ENCODE measurements around the gene PRDM2. TPM values are rescaled to one million over a fixed set of nuclear protein-coding genes. Genes with fewer than 3 reads are reported as not detected.

The PRDM2 gene
- total RNA-seq, 3 donors from 2014 or later (not counting 1 experiment from before 2014, with no cell fraction given): 168 to 193 (median 184) TPM

DNA sequence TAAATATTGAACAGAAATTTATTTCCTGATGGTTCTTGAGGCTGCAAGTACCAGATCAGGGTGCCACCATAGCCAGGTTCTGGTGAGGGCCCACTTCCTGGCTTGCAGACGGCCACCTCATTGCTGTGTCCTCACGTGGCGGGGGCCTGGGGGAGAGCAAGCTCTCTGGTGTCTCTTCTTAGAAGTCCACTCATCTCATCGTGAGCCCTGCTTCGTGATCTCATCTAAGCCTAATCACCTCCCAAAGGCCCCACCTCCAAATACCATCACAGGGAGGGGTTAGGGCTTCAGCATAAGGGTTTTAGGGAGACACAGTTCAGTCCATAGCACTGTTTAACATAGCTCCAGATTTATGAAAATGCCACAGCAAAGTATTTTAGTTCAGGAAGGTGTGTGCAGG lies 119.7 kb downstream of the PRDM2 start:
- Histone ChIP-seq H3K27ac (ENCODE audit: low read length) (no peak overlapping the region), H3K9me3 (ENCODE audit: control insufficient read depth, insufficient read depth, low read length) (no peaks in the 10 kb centered on the region), H3K4me1 (ENCODE audit: control insufficient read depth, insufficient read depth, low read length) (no peaks in the 10 kb centered on the region), H3K27me3 (ENCODE audit: control insufficient read depth, insufficient read depth, low read length) (no peaks in the 10 kb centered on the region), H3K36me3 (ENCODE audit: control insufficient read depth, insufficient read depth, low read length) (peaks cover 12% of the 10 kb centered on the region), H3K4me3 (ENCODE audit: low read length) (no peak overlapping the region)
- H3K9me3 Mint-ChIP-seq: no peaks in the 10 kb centered on the region
- no peak for ATAC-seq
- DNase-seq: no peak
- intact Hi-C loops (cut with micrococcal nuclease): loop anchor here (10.0 kb wide), 1 partner anchor 145 kb away; no protein-coding TSS in a partner anchor
- peaks cover 0 to 3% of the 10 kb centered on the region in 2 donors for H3K4me1 Mint-ChIP-seq
- no peak overlapping the region for H3K4me3 Mint-ChIP-seq
- TF ChIP-seq, protein P1, sequence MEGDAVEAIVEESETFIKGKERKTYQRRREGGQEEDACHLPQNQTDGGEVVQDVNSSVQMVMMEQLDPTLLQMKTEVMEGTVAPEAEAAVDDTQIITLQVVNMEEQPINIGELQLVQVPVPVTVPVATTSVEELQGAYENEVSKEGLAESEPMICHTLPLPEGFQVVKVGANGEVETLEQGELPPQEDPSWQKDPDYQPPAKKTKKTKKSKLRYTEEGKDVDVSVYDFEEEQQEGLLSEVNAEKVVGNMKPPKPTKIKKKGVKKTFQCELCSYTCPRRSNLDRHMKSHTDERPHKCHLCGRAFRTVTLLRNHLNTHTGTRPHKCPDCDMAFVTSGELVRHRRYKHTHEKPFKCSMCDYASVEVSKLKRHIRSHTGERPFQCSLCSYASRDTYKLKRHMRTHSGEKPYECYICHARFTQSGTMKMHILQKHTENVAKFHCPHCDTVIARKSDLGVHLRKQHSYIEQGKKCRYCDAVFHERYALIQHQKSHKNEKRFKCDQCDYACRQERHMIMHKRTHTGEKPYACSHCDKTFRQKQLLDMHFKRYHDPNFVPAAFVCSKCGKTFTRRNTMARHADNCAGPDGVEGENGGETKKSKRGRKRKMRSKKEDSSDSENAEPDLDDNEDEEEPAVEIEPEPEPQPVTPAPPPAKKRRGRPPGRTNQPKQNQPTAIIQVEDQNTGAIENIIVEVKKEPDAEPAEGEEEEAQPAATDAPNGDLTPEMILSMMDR (IDR thresholded peaks at IDR 0.05): no peak
- peaks cover 7% of the 10 kb centered on the region for H3K36me3 Mint-ChIP-seq
- H3K27me3 Mint-ChIP-seq (ENCODE audit: low read depth in 2 of 2): no peaks in the 10 kb centered on the region
- 70% methylated on average over 3 of the region's 5 CpGs for WGBS (ENCODE audit: insufficient coverage)
- peak overlapping the region in 1 of 2 donors; percentile 38 for H3K27ac Mint-ChIP-seq

DNA sequence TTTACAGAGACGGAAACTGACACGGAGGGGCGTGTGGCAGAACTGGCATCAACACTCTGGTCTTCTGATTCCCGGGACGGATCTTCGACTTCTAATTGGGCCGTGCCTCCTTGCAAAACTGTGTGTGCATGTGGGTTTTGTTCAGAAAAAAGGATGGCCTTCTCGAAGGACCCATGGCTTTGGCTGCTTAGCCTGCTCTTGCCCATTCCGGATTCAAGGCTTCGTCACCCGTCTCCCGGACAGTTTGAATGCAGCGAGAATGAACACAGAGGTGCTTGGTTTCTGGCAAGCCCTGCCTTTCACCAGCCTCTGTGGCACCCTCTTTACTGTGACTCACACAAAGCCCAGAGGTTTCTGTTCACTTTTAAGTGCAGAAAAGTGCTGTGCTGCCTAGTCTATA lies 120.1 kb downstream of the PRDM2 start:
- TF ChIP-seq, protein P1 (IDR thresholded peaks at IDR 0.05): no peak
- no peak overlapping the region for H3K4me3 ChIP-seq (ENCODE audit: low read length)
- H3K4me1 ChIP-seq (ENCODE audit: control insufficient read depth, insufficient read depth, low read length): no peaks in the 10 kb centered on the region
- Mint-ChIP-seq H3K9me3 (no peaks in the 10 kb centered on the region), H3K27me3 (ENCODE audit: low read depth in 2 of 2) (no peaks in the 10 kb centered on the region), H3K36me3 (peaks cover 7% of the 10 kb centered on the region), H3K4me3 (no peak overlapping the region), H3K4me1 (no peaks in the 10 kb centered on the region), H3K27ac (peak overlapping the region in 1 of 2 donors; percentile 38)
- DNase-seq: no peak
- WGBS (ENCODE audit: insufficient coverage): 95% methylated on average over 13 of the region's 13 CpGs
- peaks cover 12% of the 10 kb centered on the region for H3K36me3 ChIP-seq (ENCODE audit: control insufficient read depth, insufficient read depth, low read length)
- no peak overlapping the region for H3K27ac ChIP-seq (ENCODE audit: low read length)
- no peaks in the 10 kb centered on the region for H3K27me3 ChIP-seq (ENCODE audit: control insufficient read depth, insufficient read depth, low read length)
- intact Hi-C loops (cut with micrococcal nuclease): loop anchor here (10.0 kb wide), 1 partner anchor 145 kb away; no protein-coding TSS in a partner anchor
- H3K9me3 ChIP-seq (ENCODE audit: control insufficient read depth, insufficient read depth, low read length): no peaks in the 10 kb centered on the region
- no peak for ATAC-seq

DNA sequence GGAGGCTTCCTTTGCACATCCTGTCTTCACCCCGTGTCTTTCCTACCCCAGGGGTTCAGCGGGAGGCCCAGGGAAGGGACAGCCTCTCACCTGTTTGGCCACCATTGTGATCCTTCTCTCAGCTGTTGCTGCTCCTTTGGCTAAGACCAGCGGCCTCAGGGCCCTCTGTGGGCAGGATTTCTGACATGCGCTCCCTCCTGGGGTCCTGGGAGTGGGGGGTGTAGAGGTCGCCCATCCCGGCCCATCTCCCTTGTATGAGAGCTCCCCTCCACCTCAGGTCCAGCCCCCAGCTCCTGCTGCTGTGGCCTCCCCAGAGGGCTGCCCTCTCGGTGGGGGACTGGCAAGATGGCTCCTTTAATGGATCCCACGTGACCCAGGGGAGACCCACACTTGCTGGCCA lies 120.5 kb downstream of the PRDM2 start:
- peaks cover 12% of the 10 kb centered on the region for H3K36me3 ChIP-seq (ENCODE audit: control insufficient read depth, insufficient read depth, low read length)
- 86% methylated on average over 7 of the region's 8 CpGs for WGBS (ENCODE audit: insufficient coverage)

More for the DNA sequence above, 120.5 kb downstream of the PRDM2 start:
- Histone ChIP-seq H3K4me3 (ENCODE audit: low read length) (no peak overlapping the region), H3K27ac (ENCODE audit: low read length) (no peak overlapping the region), H3K4me1 (ENCODE audit: control insufficient read depth, insufficient read depth, low read length) (no peaks in the 10 kb centered on the region), H3K9me3 (ENCODE audit: control insufficient read depth, insufficient read depth, low read length) (no peaks in the 10 kb centered on the region), H3K27me3 (ENCODE audit: control insufficient read depth, insufficient read depth, low read length) (no peaks in the 10 kb centered on the region)
- Mint-ChIP-seq H3K9me3 (no peaks in the 10 kb centered on the region), H3K4me3 (no peak overlapping the region), H3K4me1 (no peaks in the 10 kb centered on the region), H3K36me3 (peaks cover 7% of the 10 kb centered on the region), H3K27ac (no peak overlapping the region), H3K27me3 (ENCODE audit: low read depth in 2 of 2) (no peaks in the 10 kb centered on the region)
- DNase-seq (no peak), ATAC-seq (no peak)
- TF ChIP-seq, protein P1 (IDR thresholded peaks at IDR 0.05): no peak
- intact Hi-C loops (cut with micrococcal nuclease): loop anchor here (10.0 kb wide), 1 partner anchor 144 kb away; no protein-coding TSS in a partner anchor
